ENCODE measurements around the gene ASB14. TPM values are rescaled to one million over a fixed set of nuclear protein-coding genes. Genes with fewer than 3 reads are reported as not detected.

The ASB14 gene
- total and polyA plus RNA-seq, 2 donors = 0.21 TPM; not detected in 1

DNA sequence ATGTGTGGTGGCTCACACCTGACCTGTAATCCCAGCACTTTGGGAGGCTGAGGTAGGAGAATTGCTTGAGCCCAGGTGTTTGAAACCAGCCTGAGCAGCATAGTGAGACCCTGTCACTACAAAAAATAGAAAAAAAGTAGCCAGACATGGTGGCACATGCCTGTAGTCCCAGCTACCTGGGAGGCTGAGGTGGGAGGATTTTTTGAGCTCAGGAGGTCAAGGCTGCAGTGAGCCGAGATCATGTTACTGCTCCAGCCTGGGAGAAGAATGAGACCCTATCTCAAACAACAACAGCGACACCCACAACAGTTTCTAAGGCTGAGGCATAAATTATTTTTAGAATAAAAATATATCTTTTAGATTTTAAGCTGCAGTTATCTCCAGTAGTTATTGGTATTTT lies 58.7 kb downstream of the ASB14 start:
- over 99% methylated on average over 2 of the region's 2 CpGs for WGBS
- no peaks in the 10 kb centered on the region for H3K4me1 ChIP-seq (ENCODE audit: insufficient read depth)
- no peak for DNase-seq (ENCODE audit: extremely low spot score)
- H3K4me3 ChIP-seq (ENCODE audit: low read depth, low read length) = no peak overlapping the region
- H3K36me3 ChIP-seq (ENCODE audit: insufficient read depth) = no peaks in the 10 kb centered on the region
- no peak overlapping the region for H3K27ac ChIP-seq (ENCODE audit: low read depth)

- no peak overlapping the region for H3K27ac ChIP-seq (ENCODE audit: low read depth)
- H3K36me3 ChIP-seq (ENCODE audit: insufficient read depth) = no peaks in the 10 kb centered on the region
- 77% methylated on average over 2 of the region's 2 CpGs for WGBS
- no peaks in the 10 kb centered on the region for H3K4me1 ChIP-seq (ENCODE audit: insufficient read depth)
- no peak overlapping the region for H3K4me3 ChIP-seq (ENCODE audit: low read depth, low read length)
- DNase-seq (ENCODE audit: extremely low spot score) = no peak
Measured at GRCh38 chr3:57230006-57230405, 62.5 kb downstream of the ASB14 start.

- WGBS = under 1% methylated on average over 70 of the region's 70 CpGs
- H3K4me1 ChIP-seq (ENCODE audit: insufficient read depth) = no peaks in the 10 kb centered on the region
- peak; percentile 23 for DNase-seq (ENCODE audit: extremely low spot score)
- H3K27ac ChIP-seq (ENCODE audit: low read depth) = peak overlapping the region; percentile 80
- H3K36me3 ChIP-seq (ENCODE audit: insufficient read depth) = no peaks in the 10 kb centered on the region
- peak overlapping the region; percentile 65 for H3K4me3 ChIP-seq (ENCODE audit: low read depth, low read length)
Measured at GRCh38 chr3:57227930-57228751, 64.3 kb downstream of the ASB14 start.

DNA sequence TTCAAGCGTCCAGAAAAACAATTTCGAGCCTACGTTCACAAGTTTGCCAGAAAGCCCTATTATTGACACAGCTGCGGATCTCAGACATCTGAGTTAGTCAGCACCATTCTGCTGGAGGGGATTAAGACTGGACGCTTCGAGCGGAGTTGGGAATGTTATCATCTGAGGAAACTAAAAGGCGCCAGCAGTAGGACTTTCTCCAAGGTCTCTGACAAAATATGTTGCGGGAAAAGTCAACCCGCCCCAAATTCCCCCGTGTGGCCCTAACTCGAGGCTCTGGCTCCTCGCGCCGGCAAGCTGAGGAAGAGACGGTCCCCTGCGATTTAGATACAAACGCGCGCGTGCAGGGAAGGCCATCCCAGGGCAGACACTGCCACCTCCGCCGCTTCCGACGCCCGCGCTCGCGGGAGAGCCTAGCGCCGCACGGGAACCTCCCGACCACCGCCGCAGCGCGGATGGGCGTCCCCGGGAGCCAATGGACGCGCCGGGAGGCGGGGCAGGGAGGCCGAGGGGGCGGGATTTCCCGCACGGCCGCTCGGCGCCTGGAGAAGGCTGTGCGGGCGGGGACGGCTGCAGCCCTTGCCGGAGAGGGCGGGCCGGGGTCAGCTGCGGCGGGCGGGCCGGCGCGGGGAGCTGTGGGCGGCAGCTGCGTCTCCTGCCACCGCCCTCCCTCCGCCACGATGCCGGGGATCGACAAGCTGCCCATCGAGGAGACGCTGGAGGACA lies 65.1 kb downstream of the ASB14 start, which contains the start of gene APPL1:
TSS of gene APPL1 (plus strand) at position 526 of the 726 bp plus-strand sequence. CDS start at position 681, 155 bp downstream.
- WGBS = under 1% methylated on average over 71 of the region's 71 CpGs

DNA sequence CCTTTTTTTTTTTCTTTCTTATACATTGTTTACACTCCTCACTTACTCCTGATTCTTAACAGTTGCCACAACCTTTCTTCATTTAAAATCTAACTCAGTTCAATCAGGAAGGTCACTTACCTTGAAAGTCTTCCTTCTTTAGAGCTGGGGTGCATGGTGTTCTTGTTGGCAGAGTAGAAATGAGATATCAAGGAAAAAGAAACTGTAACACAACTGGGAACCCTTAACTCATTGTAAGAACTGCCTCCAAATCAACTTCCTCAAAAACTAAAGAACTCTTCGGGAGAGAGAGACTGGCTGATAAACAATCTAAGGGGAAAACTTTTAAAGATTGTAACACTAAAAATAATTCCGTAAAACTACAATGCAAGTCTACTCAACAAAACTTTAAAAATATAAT lies 66.3 kb downstream of the ASB14 start:
- no peak for DNase-seq (ENCODE audit: extremely low spot score)
- H3K4me3 ChIP-seq (ENCODE audit: low read depth, low read length) = no peak overlapping the region
- H3K36me3 ChIP-seq (ENCODE audit: insufficient read depth) = no peaks in the 10 kb centered on the region
- 62% methylated on average over 2 of the region's 2 CpGs for WGBS
- no peaks in the 10 kb centered on the region for H3K4me1 ChIP-seq (ENCODE audit: insufficient read depth)
- H3K27ac ChIP-seq (ENCODE audit: low read depth) = no peak overlapping the region

More for the DNA sequence above, 65.1 kb downstream of the ASB14 start, which contains the start of gene APPL1:
- DNase-seq (ENCODE audit: extremely low spot score) = peak; percentile 68
- peak within 1 kb of the TSS; percentile 80 for H3K27ac ChIP-seq (ENCODE audit: low read depth)
- peak within 1 kb of the TSS; percentile 65 for H3K4me3 ChIP-seq (ENCODE audit: low read depth, low read length)
- no peaks in the 10 kb centered on the region for H3K36me3 ChIP-seq (ENCODE audit: insufficient read depth)
- H3K4me1 ChIP-seq (ENCODE audit: insufficient read depth) = no peaks in the 10 kb centered on the region

DNA sequence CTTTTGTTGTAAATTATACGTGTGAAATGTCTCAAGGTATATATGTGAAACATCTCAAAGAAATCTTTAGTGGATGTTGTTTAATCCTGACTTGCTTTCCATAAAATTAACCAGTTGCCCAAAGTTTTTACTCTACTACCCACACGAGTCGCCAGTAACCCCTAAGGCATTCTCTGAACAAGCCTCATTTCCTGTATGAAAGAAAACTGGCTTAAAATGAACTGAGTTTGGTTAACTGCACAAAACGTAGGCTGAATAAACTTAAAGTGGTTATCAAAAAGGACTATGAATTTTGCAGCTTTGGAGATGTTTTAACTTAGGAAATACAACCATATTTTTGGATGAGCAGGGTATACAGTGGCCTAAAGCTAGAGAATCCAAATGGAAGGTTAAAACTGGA lies 67.6 kb downstream of the ASB14 start:
- Histone ChIP-seq H3K4me3 (ENCODE audit: low read depth, low read length) (no peak overlapping the region), H3K36me3 (ENCODE audit: insufficient read depth) (no peaks in the 10 kb centered on the region), H3K27ac (ENCODE audit: low read depth) (no peak overlapping the region), H3K4me1 (ENCODE audit: insufficient read depth) (no peaks in the 10 kb centered on the region)
- no peak for DNase-seq (ENCODE audit: extremely low spot score)
- 73% methylated on average over 4 of the region's 4 CpGs for WGBS

GRCh38 chr3:57221883-57222282 lies 70.6 kb downstream of the ASB14 start:
- WGBS = 48% methylated on average over 2 of the region's 2 CpGs

More at GRCh38 chr3:57221883-57222282, 70.6 kb downstream of the ASB14 start:
- Histone ChIP-seq H3K27ac (ENCODE audit: low read depth) (no peak overlapping the region), H3K36me3 (ENCODE audit: insufficient read depth) (no peaks in the 10 kb centered on the region), H3K4me1 (ENCODE audit: insufficient read depth) (no peaks in the 10 kb centered on the region), H3K4me3 (ENCODE audit: low read depth, low read length) (no peak overlapping the region)
- DNase-seq (ENCODE audit: extremely low spot score) = no peak

Other genes starting within 250 kb of the ASB14 start
- not detected for gene SPATA12, start 232.0 kb downstream of the ASB14 start, total RNA-seq
- 0.09 TPM for gene SPATA12, start 232.0 kb downstream of the ASB14 start, polyA plus RNA-seq
- 33.4 TPM for gene IL17RD, start 127.3 kb downstream of the ASB14 start, total RNA-seq
- 6.3 TPM for gene IL17RD, start 127.3 kb downstream of the ASB14 start, polyA plus RNA-seq
- 2.3 TPM for gene HESX1, start 92.7 kb downstream of the ASB14 start, total RNA-seq
- 1.1 TPM for gene HESX1, start 92.7 kb downstream of the ASB14 start, polyA plus RNA-seq
- gene APPL1, start 65.0 kb downstream of the ASB14 start, total RNA-seq = 107 TPM
- gene APPL1, start 65.0 kb downstream of the ASB14 start, polyA plus RNA-seq = 21.2 TPM

Data from urinary bladder (tissue), 4 donors.